HG02610 (cell line): ENCODE data around the gene PPME1.
A peak's percentile ranks its signal among the peaks of the same experiment; 100 is the strongest.

Source experiments
- ATAC-seq: cut with Tn5 transposase; IDR thresholded peaks from one replicate; pipeline ENCODE4 v1.9.1; 2021; ENCODE audit warnings: mild to moderate bottlenecking, moderate library complexity; ENCODE audit not compliant: unreplicated experiment

PPME1 gene

GRCh38 chr11:74157169-74157568 is 13.9 kb upstream of the PPME1 start:
- ATAC-seq: no peak

DNA sequence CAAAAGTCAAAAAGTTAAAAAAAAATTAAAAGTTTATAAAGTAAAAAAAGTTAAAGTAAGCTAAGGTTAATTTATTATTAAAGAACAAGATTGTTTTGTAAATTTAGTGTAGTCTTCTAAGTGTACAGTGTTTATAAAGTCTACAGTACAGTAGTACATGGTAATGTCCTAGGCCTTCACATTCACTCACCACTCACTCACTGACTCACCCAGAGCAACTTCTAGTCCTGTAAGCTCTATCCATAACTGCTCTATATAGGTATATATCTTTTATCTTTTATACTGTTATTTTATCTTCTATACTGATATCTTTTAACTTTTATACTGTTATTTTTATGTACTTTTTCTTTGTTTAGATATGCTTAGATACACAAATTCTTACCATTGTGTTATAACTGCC is 11.4 kb upstream of the PPME1 start:
- no peak for ATAC-seq

GRCh38 chr11:74162681-74163467 is 8.2 kb upstream of the PPME1 start:
- ATAC-seq: peak; percentile 89

- ATAC-seq: no peak
Measured at GRCh38 chr11:74168838-74169237, 2.3 kb upstream of the PPME1 start.

DNA sequence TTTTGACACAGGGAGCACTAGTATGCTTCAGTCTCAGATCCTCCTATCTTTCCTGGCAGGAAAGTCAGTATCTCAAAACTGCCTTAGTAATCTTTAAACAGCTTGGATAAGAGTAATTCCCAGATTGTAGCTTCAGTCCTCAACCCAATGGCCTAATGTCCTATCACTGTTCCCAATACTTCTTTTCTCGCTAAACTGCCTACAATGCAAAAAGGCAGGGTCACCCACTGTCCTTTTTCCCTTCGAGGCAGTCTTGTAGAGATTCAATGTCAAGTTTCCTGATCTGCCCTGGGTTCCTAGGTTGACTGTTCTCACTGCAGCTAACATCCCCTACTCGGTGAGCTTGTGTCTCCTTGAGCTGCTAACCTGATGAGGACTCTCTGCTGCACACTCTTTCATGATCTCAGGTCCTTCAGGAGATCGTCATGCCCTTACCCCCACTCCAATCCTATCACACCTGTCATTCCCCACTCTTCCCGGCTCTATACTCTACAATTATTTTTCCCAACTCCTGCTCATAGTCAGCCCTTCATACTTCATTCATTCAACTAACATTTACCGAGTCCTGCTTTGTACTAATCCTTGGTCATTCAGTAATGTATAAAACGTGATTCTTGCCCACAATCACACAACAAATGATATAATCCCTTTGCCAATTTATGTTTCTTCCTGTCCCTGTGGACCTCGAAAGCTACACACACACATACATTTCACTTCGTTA is 1.2 kb upstream of the PPME1 start:
- no peak for ATAC-seq

GRCh38 chr11:74171630-74171968 is 510 bp downstream of the PPME1 start:
- no peak for ATAC-seq

- no peak for ATAC-seq
Measured at GRCh38 chr11:74171997-74172396, 908 bp downstream of the PPME1 start.

- no peak for ATAC-seq
Measured at GRCh38 chr11:74175920-74176319, 4.8 kb downstream of the PPME1 start.

DNA sequence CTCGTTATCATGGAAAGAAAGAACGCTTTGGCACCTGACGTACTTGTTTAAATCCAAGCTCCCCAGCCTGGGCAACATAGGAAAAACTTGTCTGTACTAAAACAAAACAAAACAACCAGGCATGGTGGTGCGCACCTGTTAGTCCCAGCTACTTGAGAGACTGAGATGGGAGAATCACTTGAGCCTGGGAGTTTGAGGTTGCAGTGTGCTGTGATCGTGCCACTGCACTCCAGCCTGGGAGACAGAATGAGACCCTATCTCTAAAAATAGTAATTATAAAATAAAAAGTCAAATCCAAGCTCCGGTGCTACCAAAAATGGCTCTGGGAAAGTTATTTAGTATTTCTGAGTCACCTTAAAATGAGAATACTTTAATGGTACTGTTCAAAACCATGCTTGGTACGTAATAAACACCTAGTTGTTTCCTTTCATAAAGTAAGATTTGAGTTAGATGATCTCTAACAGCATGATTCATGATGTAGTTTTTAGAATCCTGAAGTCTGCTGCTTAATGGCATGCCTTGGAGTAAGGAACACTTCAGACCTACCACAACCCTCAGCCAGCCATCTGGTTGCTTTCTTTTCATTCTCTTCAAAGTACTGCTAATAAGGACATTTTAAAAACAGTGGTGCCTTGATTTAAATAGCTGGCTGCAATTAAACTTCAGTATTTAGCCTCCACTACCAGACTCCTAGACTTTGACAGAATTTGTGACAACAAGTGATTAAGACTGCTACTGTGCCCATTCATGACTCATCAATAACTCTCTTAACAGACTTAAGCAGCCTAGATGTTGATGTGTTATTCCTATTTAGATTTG is 8.4 kb downstream of the PPME1 start:
- ATAC-seq: no peak

- no peak for ATAC-seq
Measured at GRCh38 chr11:74182635-74183034, 11.5 kb downstream of the PPME1 start.

DNA sequence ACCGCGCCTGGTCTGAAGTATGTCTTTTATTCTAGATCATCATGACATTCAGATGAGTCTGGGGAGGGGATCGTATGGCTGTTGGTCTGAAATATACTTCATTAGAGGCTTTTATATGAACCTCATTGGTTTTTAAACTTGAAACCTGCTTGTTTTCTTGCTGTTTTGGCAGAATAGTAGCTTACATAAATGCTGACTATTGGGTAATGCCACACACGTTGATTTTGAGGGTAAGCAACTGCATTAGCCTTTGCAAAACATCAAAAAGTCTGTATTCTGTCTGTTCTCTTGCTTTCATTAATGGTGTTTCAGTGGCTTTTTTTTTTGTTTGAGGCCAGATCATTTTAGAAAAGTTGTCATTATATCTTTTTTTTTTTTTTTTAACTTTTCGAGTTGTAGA is 14.2 kb downstream of the PPME1 start:
- no peak for ATAC-seq

DNA sequence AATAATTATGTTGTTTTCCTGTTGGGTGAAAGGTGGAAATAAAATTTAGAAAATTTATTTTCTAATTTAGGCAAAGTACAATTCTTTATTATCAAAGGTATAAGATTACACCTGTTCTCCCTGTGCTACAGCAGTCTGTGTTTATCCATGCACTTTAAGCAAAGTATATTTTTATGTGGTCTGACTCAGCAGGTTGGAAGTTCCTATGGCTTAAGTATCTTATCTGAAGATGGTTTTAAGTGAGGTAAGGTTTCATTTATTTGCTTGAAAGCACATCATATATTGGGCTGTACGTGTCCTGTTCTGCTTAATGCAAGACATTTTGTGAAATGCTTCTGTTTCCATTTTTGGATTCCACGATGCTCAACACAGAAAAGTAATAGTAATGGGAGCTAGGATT is 14.6 kb downstream of the PPME1 start:
- no peak for ATAC-seq

GRCh38 chr11:74195828-74196227 is 24.7 kb downstream of the PPME1 start:
- no peak for ATAC-seq

DNA sequence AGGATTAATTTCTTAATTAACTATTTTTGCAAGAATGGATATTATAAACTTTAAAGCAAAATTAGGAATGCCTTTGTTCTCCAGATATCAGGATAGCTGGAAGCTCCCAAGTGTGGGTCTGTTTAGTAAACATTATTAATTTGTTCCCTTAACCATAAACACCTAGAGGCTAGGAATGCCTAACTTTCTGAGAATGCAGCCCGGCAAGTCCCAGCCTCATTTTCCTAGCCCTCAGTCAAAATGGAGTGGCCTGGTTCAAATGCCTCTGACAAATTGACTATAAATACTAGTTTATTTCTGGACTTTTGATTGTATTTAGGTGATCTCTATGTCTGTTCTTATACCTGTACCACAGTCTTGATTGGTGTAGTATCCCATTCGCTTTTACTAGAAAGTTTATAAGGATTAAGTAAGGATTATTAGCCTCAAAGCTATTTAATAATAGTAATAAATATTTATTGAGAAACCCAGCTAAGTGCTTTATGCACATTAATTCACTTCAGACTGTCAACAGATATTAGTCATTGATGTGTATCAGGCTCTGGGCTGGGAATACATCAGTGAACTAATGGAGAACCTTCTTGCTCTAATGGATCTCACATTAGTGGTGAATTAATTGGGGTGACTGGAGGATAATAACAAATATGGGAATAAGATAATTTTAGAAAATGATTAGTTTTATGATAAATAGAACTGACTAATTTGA is 25.8 kb downstream of the PPME1 start:
- no peak for ATAC-seq

- ATAC-seq: no peak
Measured at GRCh38 chr11:74203966-74204365, 32.9 kb downstream of the PPME1 start.

- no peak for ATAC-seq
Measured at GRCh38 chr11:74204701-74205100, 33.6 kb downstream of the PPME1 start.

GRCh38 chr11:74205181-74205580 is 34.1 kb downstream of the PPME1 start:
- ATAC-seq: no peak

GRCh38 chr11:74206746-74207145 is 35.7 kb downstream of the PPME1 start:
- no peak for ATAC-seq

DNA sequence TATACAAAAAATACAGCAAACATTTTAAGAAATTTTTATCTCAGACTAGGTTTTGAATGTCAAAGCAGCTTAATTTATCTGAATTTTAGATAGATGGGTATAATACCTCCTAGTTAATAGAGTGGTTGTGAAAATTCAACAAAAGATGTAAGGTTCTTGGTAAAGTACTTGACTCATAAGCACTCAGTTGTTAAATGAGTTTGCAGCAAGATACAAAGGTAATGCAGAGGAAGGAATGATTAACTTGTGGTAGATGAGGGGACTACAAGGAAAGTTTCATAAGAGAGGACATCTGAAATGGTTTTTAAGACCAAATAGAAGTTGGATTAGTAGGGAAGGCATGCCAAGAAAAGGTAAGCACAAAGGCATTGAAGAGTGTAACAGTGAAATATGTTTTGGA is 37.4 kb downstream of the PPME1 start:
- no peak for ATAC-seq

DNA sequence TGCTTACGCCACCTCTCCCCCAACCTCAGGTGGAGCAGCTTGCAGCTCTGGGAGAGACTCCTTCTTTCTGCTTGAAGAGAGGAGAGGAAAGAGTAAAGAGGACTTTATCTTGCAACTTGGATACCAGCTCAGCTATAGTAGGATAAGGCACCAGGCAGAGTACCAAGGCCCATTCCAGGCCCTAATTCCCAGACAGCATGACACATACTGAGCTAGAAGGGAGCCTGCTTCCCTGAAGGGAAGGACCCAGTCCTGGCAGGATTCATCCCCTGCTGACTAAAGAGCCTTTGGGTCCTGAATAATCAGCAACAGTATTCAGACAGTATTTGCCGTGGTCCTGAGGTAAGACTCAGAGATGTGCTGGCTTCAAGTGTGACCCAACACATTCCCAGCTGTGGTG is 41.4 kb downstream of the PPME1 start:
- no peak for ATAC-seq

DNA sequence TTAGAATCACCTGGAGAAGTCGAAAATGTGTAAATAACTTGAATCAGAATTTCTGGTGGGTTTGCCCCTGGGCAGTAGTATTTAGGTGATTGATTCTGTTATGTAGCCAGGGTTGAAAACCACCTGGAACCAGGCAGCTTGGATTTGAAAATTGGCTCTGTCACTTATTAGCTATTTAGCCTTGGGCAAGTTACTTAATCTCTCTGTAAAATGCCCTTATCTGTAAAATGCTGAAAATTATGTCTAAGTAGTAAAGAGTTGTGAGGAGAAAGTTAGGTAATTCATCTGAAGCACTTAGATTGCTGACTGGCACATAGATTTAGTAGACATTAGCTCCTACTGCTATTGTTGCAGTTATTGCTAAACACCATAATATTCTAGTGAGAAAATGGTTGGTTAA is 49.3 kb downstream of the PPME1 start:
- ATAC-seq: no peak
